ENCODE measurements around the gene LHPP.

- no peak for TF ChIP-seq CTCF (IDR thresholded peaks at IDR 0.05)
- TF ChIP-seq POLR2A (IDR thresholded peaks at IDR 0.05) = no peak
Observed at GRCh38 chr10:124532106-124532641, 70.6 kb downstream of the LHPP start.
